ENCODE data around the gene INKA1. TPM values are rescaled to one million over a fixed set of nuclear protein-coding genes. Genes with fewer than 3 reads are reported as not detected.

Gene INKA1
- polyA plus RNA-seq, 1 donor from 2014 or later: 1.7 TPM

GRCh38 chr3:49785565-49786356 is 17.3 kb upstream of the INKA1 start:
- Histone ChIP-seq H4K20me1 (ENCODE audit: insufficient read depth) (peaks cover 4% of the 10 kb centered on the region), H3K9ac (ENCODE audit: low read length) (peak overlapping the region; percentile 98), H3K27me3 (ENCODE audit: insufficient read depth, low read depth, low read length) (no peaks in the 10 kb centered on the region), H3K27ac (ENCODE audit: low read length) (peak overlapping the region; percentile 92), H3F3A (ENCODE audit: insufficient read depth, low read length, poor library complexity, severe bottlenecking) (no peaks in the 10 kb centered on the region), H3K9me2 (ENCODE audit: insufficient read depth, low read length) (no peaks in the 10 kb centered on the region), H2AFZ (ENCODE audit: low read depth, low read length) (peak overlapping the region; percentile 73), H3K9me3 (ENCODE audit: low read length) (no peaks in the 10 kb centered on the region), H3K4me3 (ENCODE audit: low read length) (peak overlapping the region; percentile 79), H3K79me2 (replicated peaks; ENCODE audit: insufficient read depth, low read length) (peaks cover 48% of the 10 kb centered on the region), H3K4me2 (ENCODE audit: low read length) (peak overlapping the region; percentile 94), H3K36me3 (ENCODE audit: insufficient read depth, low read length) (no peaks in the 10 kb centered on the region)
- TF ChIP-seq RAD21 (conservative IDR thresholded peaks at IDR 0.05) (no peak), EP300 (conservative IDR thresholded peaks at IDR 0.05; ENCODE audit: poor library complexity, severe bottlenecking) (no peak), TAF1 (IDR thresholded peaks at IDR 0.05; ENCODE audit: low read depth) (no peak), SMC3 (conservative IDR thresholded peaks at IDR 0.05; ENCODE audit: poor library complexity) (no peak), REST (IDR thresholded peaks at IDR 0.05; ENCODE audit: borderline replicate concordance) (peak; percentile 34), MXI1 (conservative IDR thresholded peaks at IDR 0.05; ENCODE audit: poor library complexity, severe bottlenecking) (no peak)

- Histone ChIP-seq H3K9ac (ENCODE audit: low read length) (peak within 1 kb of the TSS; percentile 98), H3K9me2 (ENCODE audit: insufficient read depth, low read length) (no peaks in the 10 kb centered on the region), H4K20me1 (ENCODE audit: insufficient read depth) (peaks cover 2% of the 10 kb centered on the region), H3K27ac (ENCODE audit: low read length) (peak within 1 kb of the TSS; percentile 92), H3K79me2 (replicated peaks; ENCODE audit: insufficient read depth, low read length) (peaks cover 41% of the 10 kb centered on the region), H3K36me3 (ENCODE audit: insufficient read depth, low read length) (no peaks in the 10 kb centered on the region), H3K27me3 (ENCODE audit: insufficient read depth, low read depth, low read length) (no peaks in the 10 kb centered on the region), H2AFZ (ENCODE audit: low read depth, low read length) (peak within 1 kb of the TSS; percentile 91), H3K4me3 (ENCODE audit: low read length) (peak within 1 kb of the TSS; percentile 79), H3K4me2 (ENCODE audit: low read length) (peak within 1 kb of the TSS; percentile 94), H3F3A (ENCODE audit: insufficient read depth, low read length, poor library complexity, severe bottlenecking) (no peaks in the 10 kb centered on the region), H3K9me3 (ENCODE audit: low read length) (no peaks in the 10 kb centered on the region)
- TF ChIP-seq TAF1 (IDR thresholded peaks at IDR 0.05; ENCODE audit: low read depth) (peak; percentile 58), SMC3 (conservative IDR thresholded peaks at IDR 0.05; ENCODE audit: poor library complexity) (no peak), REST (IDR thresholded peaks at IDR 0.05; ENCODE audit: borderline replicate concordance) (peak; percentile 18), EP300 (conservative IDR thresholded peaks at IDR 0.05; ENCODE audit: poor library complexity, severe bottlenecking) (no peak), POLR2AphosphoS5 (IDR thresholded peaks at IDR 0.05) (peak; percentile 99), RAD21 (conservative IDR thresholded peaks at IDR 0.05) (no peak), CTCF (IDR thresholded peaks at IDR 0.05; ENCODE audit: poor library complexity, severe bottlenecking) (no peak), EZH2 (IDR thresholded peaks at IDR 0.05; ENCODE audit: borderline replicate concordance, insufficient read depth, low read length, poor library complexity, severe bottlenecking) (no peak), MXI1 (conservative IDR thresholded peaks at IDR 0.05; ENCODE audit: poor library complexity, severe bottlenecking) (peak; percentile 63)
Measured at GRCh38 chr3:49786357-49787181, 16.5 kb upstream of the INKA1 start, which contains the start of gene IP6K1. Gene IP6K1, minus strand, starts transcription at chr3:49786542. Its CDS starts 38,502 bp downstream, at chr3:49748040.
